Esophagus squamous epithelium (tissue), 4 donors: Measurements from ENCODE around the gene OR6S1.

Source experiments
- CTCF ChIP-seq, 6 experiments: fragments of 450-650 bp in 4 of 6; fragments of 200-600 bp in 2 of 6; sonication (generic) in 2 of 6; IDR thresholded peaks; one replicate each; pipeline ENCODE4 v1.5.1; 2016 to 2019; ENCODE audit warnings: antibody characterized with exemption in 6 of 6, mild to moderate bottlenecking in 4 of 6, moderate library complexity in 4 of 6
- POLR2A ChIP-seq, 4 donors: fragments of 450-650 bp; IDR thresholded peaks; one replicate each; pipeline ENCODE4 v1.6.1; 2017; ENCODE audit warnings: antibody characterized with exemption in 4 of 4, mild to moderate bottlenecking in 4 of 4, moderate library complexity in 3 of 4

DNA sequence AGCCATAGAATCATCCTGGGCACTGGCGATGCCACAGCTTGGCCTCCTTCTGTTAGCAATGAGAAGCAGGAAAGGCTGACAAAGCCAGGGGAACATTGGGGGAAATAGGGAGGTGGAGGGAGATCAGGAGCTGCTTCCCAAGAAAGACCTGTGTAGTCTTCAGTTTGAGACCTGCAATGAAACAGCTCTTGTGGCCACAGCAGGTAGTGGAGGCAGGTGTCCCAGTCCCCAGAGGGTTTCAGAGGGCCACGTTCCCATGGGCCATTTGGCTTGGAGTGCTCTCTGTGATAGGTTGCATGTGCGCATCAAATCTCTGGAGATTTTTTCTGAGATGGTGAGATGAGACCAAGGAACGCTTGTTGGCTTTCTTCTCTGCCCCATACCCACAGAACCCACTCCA lies 14.4 kb upstream of the OR6S1 start:
- TF ChIP-seq CTCF (IDR thresholded peaks at IDR 0.05) (no peak), POLR2A (IDR thresholded peaks at IDR 0.05) (no peak)
